NT2/D1 (cell line): ENCODE results near the gene NOTCH3.

Experiments
- YY1 ChIP-seq: IDR thresholded peaks from 2 replicates; pipeline ENCODE4 v1.6.1; 2011; ENCODE audit not compliant: insufficient read length, insufficient read depth
- ZNF274 ChIP-seq: IDR thresholded peaks from 2 replicates; pipeline ENCODE4 v1.6.1; 2011; ENCODE audit warnings: mild to moderate bottlenecking, low read depth, low read length

DNA sequence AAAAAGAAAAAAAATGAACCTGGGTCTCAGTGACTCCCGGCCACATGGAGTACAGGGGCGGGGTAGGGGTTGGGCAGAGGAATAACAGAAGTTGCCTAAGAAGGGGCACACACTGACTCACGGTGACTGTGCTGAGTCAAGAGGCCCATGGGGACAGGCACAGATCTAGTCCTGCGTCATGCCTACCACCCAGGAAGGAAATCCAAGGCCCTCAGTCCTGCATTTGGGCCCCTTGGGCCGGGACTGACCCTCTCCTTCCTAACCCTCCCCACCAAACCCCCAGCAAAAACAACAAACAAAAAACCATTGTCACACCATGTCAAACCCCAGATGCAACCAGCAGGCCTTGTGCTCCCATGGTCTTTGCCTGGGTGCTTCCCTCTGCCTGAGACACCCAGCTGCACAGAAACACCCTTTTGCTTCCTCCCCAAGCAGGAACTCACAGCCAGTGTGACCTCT, 9.6 kb upstream of the NOTCH3 start:
- TF ChIP-seq YY1 (no peak), ZNF274 (no peak)
